CD4-positive, alpha-beta memory T cell (primary cell): Measurements from ENCODE around the gene ELFN1. TPM values are rescaled to one million over a fixed set of nuclear protein-coding genes. Genes with fewer than 3 reads are reported as not detected.

Experiments used
- CTCF ChIA-PET: fragments of 350-600 bp; sonication (Branson Sonifier 250); formaldehyde crosslinking; loops from one replicate; lab custom pipeline; 2021; ENCODE audit warnings: inconsistent platforms; ENCODE audit not compliant: partially characterized antibody; lab: Charles Lee
- POLR2A ChIA-PET: fragments of 350-600 bp; sonication (Branson Sonifier 250); formaldehyde crosslinking; loops from one replicate; lab custom pipeline; 2021; ENCODE audit not compliant: partially characterized antibody; lab: Charles Lee
- DNase-seq, 5 donors: peaks; one replicate each; pipeline versions ENCODE4 v3.0.0 to v3.0.0-alpha.2; 2020 to 2022; ENCODE audit warnings: mixed read lengths in 1 of 5
- H3K27ac ChIP-seq: one replicate; pipeline ENCODE4 v1.7.0; 2013; ENCODE audit warnings: low read depth, low read length
- H3K27me3 ChIP-seq: 2 replicates; pipeline ENCODE4 v1.7.0; 2013; ENCODE audit warnings: mild to moderate bottlenecking, low read length, moderate library complexity; ENCODE audit not compliant: insufficient read depth
- H3K36me3 ChIP-seq: 2 replicates; pipeline ENCODE4 v1.7.0; 2013; ENCODE audit warnings: mild to moderate bottlenecking, low read length, moderate library complexity; ENCODE audit not compliant: insufficient read depth
- H3K4me1 ChIP-seq: 2 replicates; pipeline ENCODE4 v1.7.0; 2013; ENCODE audit warnings: mild to moderate bottlenecking, low read length, moderate library complexity; ENCODE audit not compliant: insufficient read depth
- H3K4me3 ChIP-seq, 2 donors: one replicate each; pipeline ENCODE4 v1.7.0; 2013; ENCODE audit warnings: low read length in 2 of 2, mild to moderate bottlenecking in 1 of 2
- H3K9me3 ChIP-seq, 2 donors: one replicate each; pipeline ENCODE4 v1.7.0; 2013; ENCODE audit warnings: low read length in 2 of 2, control low read depth in 1 of 2; ENCODE audit not compliant: control insufficient read depth in 1 of 2
- H3K27ac Mint-ChIP-seq, 7 donors: one replicate each; pipeline ENCODE4 v1.8.0; 2020 to 2021; ENCODE audit warnings: mixed read lengths in 7 of 7, mild to moderate bottlenecking in 6 of 7, inconsistent platforms in 3 of 7, moderate library complexity in 3 of 7
- H3K27me3 Mint-ChIP-seq, 2 donors: one replicate each; pipeline ENCODE4 v1.8.0; 2020 to 2021; ENCODE audit warnings: mixed read lengths in 2 of 2
- H3K36me3 Mint-ChIP-seq, 2 donors: one replicate each; pipeline ENCODE4 v1.8.0; 2020 to 2021; ENCODE audit warnings: mixed read lengths in 2 of 2, inconsistent platforms in 1 of 2, mild to moderate bottlenecking in 1 of 2
- H3K4me1 Mint-ChIP-seq, 4 donors: one replicate each; pipeline ENCODE4 v1.8.0; 2020 to 2021; ENCODE audit warnings: mixed read lengths in 4 of 4, mild to moderate bottlenecking in 1 of 4
- H3K4me3 Mint-ChIP-seq, 8 donors: one replicate each; pipeline ENCODE4 v1.8.0; 2020 to 2021; ENCODE audit warnings: mixed read lengths in 8 of 8, mild to moderate bottlenecking in 7 of 8, moderate library complexity in 6 of 8, inconsistent platforms in 3 of 8
- H3K9me3 Mint-ChIP-seq, 8 donors: one replicate each; pipeline ENCODE4 v1.8.0; 2020 to 2021; ENCODE audit warnings: mixed read lengths in 8 of 8, mild to moderate bottlenecking in 5 of 8, inconsistent platforms in 3 of 8, moderate library complexity in 1 of 8
- intact Hi-C: fragments of 100-400 bp; cut with micrococcal nuclease; formaldehyde crosslinking; loops from one replicate; pipeline ENCODE4 v1.15.1; 2023
- polyA plus RNA-seq, 2 donors: library from polyadenylated mRNA; unstranded; fragments of 300-500 nt; fragmentation: Illumina TruSeq; gene quantifications; one replicate each; pipeline ENCODE4 v1.2.3, GENCODE V29; 2021
- total RNA-seq, 2 experiments: library from RNA; stranded (reverse); gene quantifications; one replicate each; pipeline ENCODE4 v1.2.3, GENCODE V29; 2021

The ELFN1 gene
- total and polyA plus RNA-seq, 4 experiments from 2014 or later, result 0.12 TPM; not detected in 3

GRCh38 chr7:1679326-1679965 is 9.4 kb downstream of the ELFN1 start:
- no peak overlapping the region for H3K27ac Mint-ChIP-seq
- Histone ChIP-seq H3K9me3 (no peaks in the 10 kb centered on the region), H3K36me3 (no peaks in the 10 kb centered on the region), H3K27me3 (no peaks in the 10 kb centered on the region), H3K27ac (no peak overlapping the region), H3K4me1 (no peaks in the 10 kb centered on the region), H3K4me3 (no peak overlapping the region)
- no peaks in the 10 kb centered on the region for H3K4me1 Mint-ChIP-seq
- ChIA-PET POLR2A (no interaction called here), CTCF (no interaction called here)
- intact Hi-C loops, result no loop called here
- H3K27me3 Mint-ChIP-seq, result peaks cover 7 to 9% of the 10 kb centered on the region in 2 donors
- H3K36me3 Mint-ChIP-seq, result peaks cover 0 to 3% of the 10 kb centered on the region in 2 donors
- H3K4me3 Mint-ChIP-seq, result no peak overlapping the region
- peaks cover 0 to 23% (median 15%) of the 10 kb centered on the region in 8 donors for H3K9me3 Mint-ChIP-seq
- DNase-seq, result no peak

GRCh38 chr7:1679966-1680730 is 10.1 kb downstream of the ELFN1 start:
- H3K27ac ChIP-seq, result no peak overlapping the region
- intact Hi-C loops, result no loop called here
- Mint-ChIP-seq H3K9me3 (peaks cover 2 to 29% (median 20%) of the 10 kb centered on the region in 8 donors), H3K4me3 (no peak overlapping the region), H3K4me1 (no peaks in the 10 kb centered on the region), H3K27me3 (peaks cover 9 to 11% of the 10 kb centered on the region in 2 donors), H3K27ac (no peak overlapping the region), H3K36me3 (peaks cover 3 to 4% of the 10 kb centered on the region in 2 donors)
- H3K36me3 ChIP-seq, result no peaks in the 10 kb centered on the region
- ChIA-PET CTCF (no interaction called here), POLR2A (no interaction called here)
- peaks cover 0 to 2% of the 10 kb centered on the region in 2 donors for H3K9me3 ChIP-seq
- no peak overlapping the region for H3K4me3 ChIP-seq
- no peaks in the 10 kb centered on the region for H3K27me3 ChIP-seq
- no peak for DNase-seq
- no peaks in the 10 kb centered on the region for H3K4me1 ChIP-seq

GRCh38 chr7:1681581-1681980 is 11.5 kb downstream of the ELFN1 start:
- H3K9me3 Mint-ChIP-seq, result peaks cover 4 to 40% (median 29%) of the 10 kb centered on the region in 8 donors
- POLR2A ChIA-PET, result no interaction called here
- Histone ChIP-seq H3K4me3 (no peak overlapping the region), H3K36me3 (no peaks in the 10 kb centered on the region), H3K9me3 (peaks cover 0 to 5% of the 10 kb centered on the region in 2 donors), H3K4me1 (no peaks in the 10 kb centered on the region), H3K27ac (no peak overlapping the region), H3K27me3 (no peaks in the 10 kb centered on the region)
- peaks cover 4 to 7% of the 10 kb centered on the region in 2 donors for H3K36me3 Mint-ChIP-seq
- H3K27ac Mint-ChIP-seq, result no peak overlapping the region
- intact Hi-C loops, result no loop called here
- DNase-seq, result no peak
- peaks cover 9 to 11% of the 10 kb centered on the region in 2 donors for H3K27me3 Mint-ChIP-seq
- H3K4me3 Mint-ChIP-seq, result no peak overlapping the region
- H3K4me1 Mint-ChIP-seq, result no peaks in the 10 kb centered on the region
- CTCF ChIA-PET, result no interaction called here

DNA sequence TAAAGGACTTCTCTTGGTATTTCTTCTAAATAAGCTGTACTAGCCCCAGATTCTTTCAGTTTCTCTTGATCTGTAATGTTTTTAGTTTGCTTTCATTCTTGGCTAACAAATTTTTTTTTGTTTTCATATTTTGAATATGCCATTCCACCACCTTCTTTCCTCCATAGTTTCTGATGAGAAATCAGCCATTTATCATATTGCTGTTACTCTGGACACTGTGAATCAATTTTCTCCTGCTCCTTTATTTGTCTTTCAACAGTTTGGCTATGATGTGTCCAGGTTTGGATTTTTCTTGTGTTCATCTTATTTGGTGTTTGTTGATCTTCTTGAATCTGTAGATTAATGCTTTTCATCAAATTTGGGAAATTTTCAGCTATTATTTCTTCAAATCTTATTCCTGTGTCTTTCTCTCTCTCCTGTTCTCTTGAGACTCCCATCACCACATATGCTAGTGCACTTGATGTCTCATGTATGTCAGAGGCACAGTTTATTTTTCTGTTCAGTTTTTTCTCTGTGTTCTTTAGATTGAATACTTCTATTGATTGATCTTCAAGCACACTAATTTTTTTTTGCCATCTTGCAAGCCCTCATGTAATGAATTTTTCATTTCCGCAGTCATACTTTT is 15.0 kb downstream of the ELFN1 start:
- intact Hi-C loops, result no loop called here
- Mint-ChIP-seq H3K27ac (no peak overlapping the region), H3K36me3 (peaks cover 5 to 7% of the 10 kb centered on the region in 2 donors), H3K4me1 (no peaks in the 10 kb centered on the region), H3K4me3 (no peak overlapping the region), H3K9me3 (peaks cover 4 to 49% (median 41%) of the 10 kb centered on the region in 8 donors), H3K27me3 (peaks cover 11 to 16% of the 10 kb centered on the region in 2 donors)
- Histone ChIP-seq H3K4me1 (no peaks in the 10 kb centered on the region), H3K4me3 (no peak overlapping the region), H3K27me3 (no peaks in the 10 kb centered on the region), H3K9me3 (peaks cover 0 to 5% of the 10 kb centered on the region in 2 donors), H3K27ac (no peak overlapping the region), H3K36me3 (no peaks in the 10 kb centered on the region)
- ChIA-PET POLR2A (no interaction called here), CTCF (interaction anchor here (1.1 kb wide), 1 partner anchor 18 kb away, joined by 3 read pairs; no protein-coding TSS in a partner anchor)
- no peak for DNase-seq

GRCh38 chr7:1688542-1688941 is 18.5 kb downstream of the ELFN1 start:
- ChIA-PET CTCF (no interaction called here), POLR2A (no interaction called here)
- no peak overlapping the region for H3K27ac ChIP-seq
- peaks cover 4 to 39% (median 30%) of the 10 kb centered on the region in 8 donors for H3K9me3 Mint-ChIP-seq
- H3K27ac Mint-ChIP-seq, result peak overlapping the region in 1 of 7 donors; percentile 48
- H3K9me3 ChIP-seq, result peaks cover 0 to 5% of the 10 kb centered on the region in 2 donors
- H3K4me1 Mint-ChIP-seq, result no peaks in the 10 kb centered on the region
- peaks cover 3 to 7% of the 10 kb centered on the region in 2 donors for H3K36me3 Mint-ChIP-seq
- H3K4me3 Mint-ChIP-seq, result no peak overlapping the region
- H3K4me1 ChIP-seq, result no peaks in the 10 kb centered on the region
- intact Hi-C loops, result no loop called here
- H3K27me3 Mint-ChIP-seq, result peaks cover 10 to 18% of the 10 kb centered on the region in 2 donors
- no peaks in the 10 kb centered on the region for H3K36me3 ChIP-seq
- no peaks in the 10 kb centered on the region for H3K27me3 ChIP-seq
- no peak for DNase-seq
- no peak overlapping the region for H3K4me3 ChIP-seq

DNA sequence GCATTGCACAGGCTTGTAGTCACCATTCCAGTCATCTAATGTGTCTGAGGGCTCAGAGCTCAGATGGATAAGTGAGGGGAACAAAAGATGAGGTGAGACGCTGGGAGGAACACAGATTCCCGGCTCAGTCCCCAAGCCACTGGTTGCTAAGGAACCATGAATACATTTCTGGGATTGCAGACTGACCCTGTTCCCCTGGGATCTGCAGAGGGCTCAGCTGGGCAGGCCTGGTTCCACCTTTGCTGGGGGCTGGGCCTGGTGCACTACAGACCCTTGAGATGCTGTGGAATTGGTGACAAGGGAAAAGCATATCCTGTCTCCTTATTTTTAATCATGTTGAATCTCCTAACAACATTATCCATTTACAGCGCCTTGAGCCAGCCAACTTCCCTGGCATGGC is 19.2 kb downstream of the ELFN1 start:
- intact Hi-C loops, result no loop called here
- H3K4me3 Mint-ChIP-seq, result no peak overlapping the region
- Histone ChIP-seq H3K4me3 (no peak overlapping the region), H3K27me3 (no peaks in the 10 kb centered on the region), H3K4me1 (no peaks in the 10 kb centered on the region), H3K27ac (no peak overlapping the region), H3K9me3 (peaks cover 0 to 5% of the 10 kb centered on the region in 2 donors), H3K36me3 (no peaks in the 10 kb centered on the region)
- peaks cover 3 to 7% of the 10 kb centered on the region in 2 donors for H3K36me3 Mint-ChIP-seq
- no peaks in the 10 kb centered on the region for H3K4me1 Mint-ChIP-seq
- no peak for DNase-seq
- ChIA-PET POLR2A (no interaction called here), CTCF (no interaction called here)
- peaks cover 4 to 31% (median 25%) of the 10 kb centered on the region in 8 donors for H3K9me3 Mint-ChIP-seq
- H3K27me3 Mint-ChIP-seq, result peaks cover 10 to 16% of the 10 kb centered on the region in 2 donors
- no peak overlapping the region for H3K27ac Mint-ChIP-seq

- Histone ChIP-seq H3K36me3 (no peaks in the 10 kb centered on the region), H3K27ac (no peak overlapping the region), H3K9me3 (peaks cover 0 to under 1% of the 10 kb centered on the region in 2 donors), H3K27me3 (no peaks in the 10 kb centered on the region), H3K4me3 (no peak overlapping the region), H3K4me1 (no peaks in the 10 kb centered on the region)
- Mint-ChIP-seq H3K4me1 (no peaks in the 10 kb centered on the region), H3K4me3 (no peak overlapping the region), H3K36me3 (peaks cover 0 to 1% of the 10 kb centered on the region in 2 donors), H3K9me3 (peaks cover 0 to 22% (median 16%) of the 10 kb centered on the region in 8 donors), H3K27ac (no peak overlapping the region), H3K27me3 (peaks cover 10 to 11% of the 10 kb centered on the region in 2 donors)
- DNase-seq, result no peak
- intact Hi-C loops, result no loop called here
- CTCF ChIA-PET, result no interaction called here
- POLR2A ChIA-PET, result no interaction called here
These were observed 20.4 kb downstream of the ELFN1 start for GRCh38 chr7:1690359-1690958.
